Stomach (tissue), 4 donors: ENCODE results near the gene APOLD1.

Experiments used
- CTCF ChIP-seq, 7 experiments: fragments of 450-650 bp in 4 of 7; fragments of 200-600 bp in 3 of 7; sonication (generic) in 3 of 7; IDR thresholded peaks; one replicate each; pipeline ENCODE4 v1.5.1; 2016 to 2019; ENCODE audit warnings: antibody characterized with exemption in 7 of 7, control low read depth in 2 of 7, mild to moderate bottlenecking in 1 of 7
- EP300 ChIP-seq: sonication (generic); formaldehyde crosslinking; IDR thresholded peaks from one replicate; pipeline ENCODE4 v1.6.1; 2017; ENCODE audit warnings: antibody characterized with exemption
- POLR2AphosphoS5 ChIP-seq, 3 donors: sonication (generic); formaldehyde crosslinking; IDR thresholded peaks; one replicate each; pipeline ENCODE4 v1.6.1; 2016; ENCODE audit warnings: antibody characterized with exemption in 3 of 3

- TF ChIP-seq CTCF (IDR thresholded peaks at IDR 0.05) (no peak), POLR2AphosphoS5 (IDR thresholded peaks at IDR 0.05) (peak in 2 of 3 donors; percentile 22 to 24), EP300 (no peak)
Measured at GRCh38 chr12:12807970-12808702, 22.7 kb downstream of the APOLD1 start.
